IPS-15b (cell line): ENCODE data around the gene CKB.

Experiments
- H3K27me3 ChIP-seq: one replicate; pipeline ENCODE4 v1.6.1; 2013; ENCODE audit warnings: low read length; ENCODE audit not compliant: control insufficient read depth, insufficient read depth
- H3K36me3 ChIP-seq: one replicate; pipeline ENCODE4 v1.6.1; 2013; ENCODE audit warnings: low read length; ENCODE audit not compliant: control insufficient read depth, insufficient read depth
- H3K4me1 ChIP-seq: one replicate; pipeline ENCODE4 v1.6.1; 2013; ENCODE audit warnings: mild to moderate bottlenecking, low read length; ENCODE audit not compliant: control insufficient read depth, insufficient read depth
- H3K4me3 ChIP-seq: one replicate; pipeline ENCODE4 v1.5.1; 2013; ENCODE audit warnings: low read depth, low read length
- H3K9ac ChIP-seq: one replicate; pipeline ENCODE4 v1.6.1; 2013; ENCODE audit warnings: low read depth, mild to moderate bottlenecking, low read length
- H3K9me3 ChIP-seq: one replicate; pipeline ENCODE4 v1.6.1; 2013; ENCODE audit warnings: mild to moderate bottlenecking, low read length; ENCODE audit not compliant: control insufficient read depth, insufficient read depth

The CKB gene

DNA sequence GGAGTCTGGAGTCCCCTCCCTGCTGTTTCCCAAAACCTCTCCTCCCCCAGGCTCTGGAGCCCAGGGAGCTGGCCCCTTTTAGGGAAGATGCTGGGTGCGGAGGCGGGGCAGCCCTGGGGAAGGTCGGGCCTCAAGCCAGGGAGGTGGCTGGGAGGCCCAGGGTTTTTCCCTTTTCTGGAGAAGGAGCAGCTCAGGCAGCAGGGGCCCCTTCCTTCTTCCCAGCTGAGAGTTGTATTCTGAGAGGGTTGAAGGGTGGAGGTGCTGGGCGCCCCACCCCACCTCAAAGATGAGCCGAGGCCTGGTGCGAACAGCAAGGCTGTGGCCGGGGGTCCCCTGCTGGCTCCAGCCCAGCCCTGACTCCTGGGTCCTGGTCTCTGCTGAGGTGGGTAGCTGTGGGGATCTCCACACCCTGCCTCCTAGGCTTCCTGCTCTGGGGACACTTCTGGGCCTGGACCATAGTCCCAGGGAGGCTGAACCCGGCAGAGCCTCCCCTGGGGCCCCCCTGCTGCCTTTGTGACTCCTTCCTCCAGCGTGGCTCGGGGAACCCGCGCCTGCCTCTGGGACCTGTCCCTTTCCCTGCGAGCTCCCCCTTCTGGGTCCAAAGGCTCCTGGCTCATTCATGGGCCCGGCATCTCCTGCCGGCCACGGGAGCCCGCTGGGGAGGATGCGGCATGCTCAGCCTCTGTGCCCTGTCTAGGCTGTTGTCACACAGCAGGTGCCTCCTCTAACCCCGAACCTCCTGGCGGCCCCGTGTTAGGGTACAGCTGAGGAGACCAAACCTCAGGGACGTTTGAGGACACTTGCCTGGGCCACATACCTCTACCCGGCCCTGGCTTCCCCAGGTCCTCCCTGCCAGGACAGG is 10.7 kb upstream of the CKB start:
- H3K4me3 ChIP-seq = no peak overlapping the region
- peaks cover 41% of the 10 kb centered on the region for H3K36me3 ChIP-seq
- H3K9me3 ChIP-seq = no peaks in the 10 kb centered on the region
- H3K4me1 ChIP-seq = peaks cover under 1% of the 10 kb centered on the region
- H3K27me3 ChIP-seq = no peaks in the 10 kb centered on the region
- H3K9ac ChIP-seq = no peak overlapping the region

DNA sequence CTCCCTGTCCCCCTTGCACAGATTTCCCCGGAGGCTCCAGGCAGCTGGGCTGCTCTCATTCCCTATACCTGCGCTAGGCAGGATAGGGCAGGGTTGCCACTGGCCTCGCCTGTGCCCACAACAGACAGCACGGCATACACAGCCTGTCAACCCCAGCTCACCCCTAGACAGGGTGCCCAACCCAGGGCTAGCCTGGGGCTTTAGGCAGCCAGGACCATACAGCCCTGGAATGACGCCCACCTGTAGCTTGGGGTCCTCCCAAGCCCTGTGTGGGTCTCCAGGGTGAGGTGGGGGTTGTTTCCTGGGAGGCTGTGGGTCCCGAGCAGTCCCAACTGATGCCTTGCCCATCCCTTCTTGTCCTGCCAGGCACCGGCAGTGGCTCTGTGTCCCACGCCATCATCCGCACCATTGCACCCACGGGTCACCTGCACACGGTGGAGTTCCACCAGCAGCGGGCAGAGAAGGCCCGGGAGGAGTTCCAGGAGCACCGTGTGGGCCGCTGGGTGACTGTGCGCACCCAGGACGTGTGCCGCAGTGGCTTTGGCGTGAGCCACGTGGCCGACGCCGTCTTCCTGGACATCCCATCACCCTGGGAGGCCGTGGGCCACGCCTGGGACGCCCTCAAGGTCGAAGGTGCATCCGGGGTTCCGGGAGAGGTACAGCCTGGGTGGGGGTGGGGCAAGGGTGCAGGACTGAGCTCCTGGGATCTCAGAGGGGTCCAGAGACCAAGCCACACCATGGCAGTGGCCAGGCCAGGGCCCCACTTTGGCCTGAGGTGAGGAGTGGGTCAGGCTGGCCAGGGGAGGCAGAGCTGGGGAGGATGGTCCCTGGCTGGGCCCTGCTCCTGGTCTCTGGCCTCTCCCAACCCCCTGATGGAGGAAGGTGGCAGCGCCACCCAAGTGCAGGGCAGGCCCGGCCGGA is 9.8 kb upstream of the CKB start:
- H3K4me3 ChIP-seq = no peak overlapping the region

DNA sequence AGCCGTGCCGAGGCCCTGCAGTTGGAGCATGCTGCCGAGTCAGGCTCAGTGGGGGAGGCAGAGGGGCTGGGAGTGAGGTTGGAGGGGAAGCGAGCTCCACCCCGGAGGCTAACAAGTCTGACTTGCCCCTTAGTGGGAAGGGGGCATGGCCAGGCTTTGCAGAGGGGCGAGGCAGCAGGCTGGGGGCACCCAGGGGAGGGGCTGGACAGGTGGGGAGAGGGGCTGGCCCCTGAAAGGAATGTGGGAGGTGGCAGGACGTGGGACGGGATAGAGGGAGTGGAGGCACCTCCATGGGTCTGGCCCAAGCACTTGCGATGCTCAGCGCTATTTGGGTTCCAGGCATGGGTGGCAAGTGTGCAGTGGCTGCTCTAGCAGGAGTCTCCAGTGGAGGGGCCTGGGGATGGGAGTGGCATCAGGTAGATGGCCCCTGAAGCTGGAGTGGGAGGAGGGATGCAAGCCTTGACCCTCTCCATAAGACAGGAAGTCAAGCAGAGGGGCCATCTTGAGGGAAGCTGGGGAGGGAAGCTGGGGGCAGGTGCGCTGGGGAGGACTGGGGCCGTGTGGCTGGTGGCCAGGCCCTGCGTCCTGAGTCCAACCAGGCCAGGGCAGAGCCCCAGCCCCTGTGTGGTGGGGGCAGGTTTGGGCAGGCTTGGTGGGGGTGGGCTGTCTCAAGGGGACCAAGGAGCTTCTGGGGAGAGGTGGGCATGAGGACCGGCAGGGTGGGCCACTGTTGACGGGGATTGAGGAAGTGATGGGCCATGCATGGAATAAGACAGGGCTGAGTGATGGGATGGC is 9.0 kb upstream of the CKB start:
- no peaks in the 10 kb centered on the region for H3K9me3 ChIP-seq
- H3K4me3 ChIP-seq = no peak overlapping the region
- H3K27me3 ChIP-seq = no peaks in the 10 kb centered on the region
- H3K4me1 ChIP-seq = peaks cover 3% of the 10 kb centered on the region
- no peak overlapping the region for H3K9ac ChIP-seq
- H3K36me3 ChIP-seq = peaks cover 34% of the 10 kb centered on the region

More for the DNA sequence above, 9.8 kb upstream of the CKB start:
- Histone ChIP-seq H3K36me3 (peaks cover 41% of the 10 kb centered on the region), H3K4me1 (peaks cover 3% of the 10 kb centered on the region), H3K27me3 (no peaks in the 10 kb centered on the region), H3K9me3 (no peaks in the 10 kb centered on the region), H3K9ac (no peak overlapping the region)

DNA sequence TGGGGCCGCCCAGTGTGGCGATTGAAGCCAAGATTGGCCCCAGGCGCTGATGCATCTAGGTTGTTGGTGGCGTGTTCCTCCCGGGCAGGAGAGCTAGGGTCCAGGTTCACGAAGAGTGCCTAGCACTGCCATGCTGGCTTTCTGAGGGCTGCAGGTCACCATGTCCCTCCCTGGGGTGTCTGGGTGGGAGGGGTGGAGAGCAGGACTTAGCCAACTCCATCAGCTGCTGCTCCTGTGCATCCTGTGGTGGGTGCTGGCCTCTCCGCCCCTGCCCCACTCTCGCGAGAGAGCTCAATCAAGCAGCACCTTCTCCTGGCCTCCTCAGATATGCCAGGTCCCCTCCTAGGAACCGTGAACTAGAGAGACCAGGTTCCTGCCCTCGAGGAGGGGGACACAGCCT is 8.2 kb upstream of the CKB start:
- Histone ChIP-seq H3K36me3 (peaks cover 30% of the 10 kb centered on the region), H3K4me3 (no peak overlapping the region), H3K27me3 (no peaks in the 10 kb centered on the region), H3K9ac (no peak overlapping the region), H3K9me3 (no peaks in the 10 kb centered on the region), H3K4me1 (peaks cover 3% of the 10 kb centered on the region)

DNA sequence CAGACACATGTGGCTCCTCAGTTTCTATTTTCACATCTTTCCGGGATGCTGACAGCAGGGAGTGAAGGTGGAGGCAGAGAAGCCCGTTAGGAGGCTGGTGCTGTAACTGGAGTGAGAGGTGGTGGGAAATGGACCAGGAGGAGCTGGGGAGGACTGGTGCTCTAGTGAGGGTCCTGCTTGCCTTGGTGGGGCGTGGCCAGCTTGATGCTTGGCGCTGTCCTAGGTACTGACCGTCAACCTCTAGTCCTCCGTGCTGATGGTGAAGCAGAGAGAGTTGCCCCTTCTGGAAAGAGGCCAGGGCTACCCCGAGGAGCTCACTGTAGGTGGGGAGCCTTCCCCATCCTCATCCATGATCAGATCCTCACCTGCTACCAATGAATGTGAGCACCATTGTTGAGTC is 7.8 kb upstream of the CKB start:
- Histone ChIP-seq H3K27me3 (no peaks in the 10 kb centered on the region), H3K36me3 (peaks cover 27% of the 10 kb centered on the region), H3K4me3 (peak overlapping the region; percentile 95), H3K9ac (no peak overlapping the region), H3K9me3 (no peaks in the 10 kb centered on the region), H3K4me1 (peaks cover 3% of the 10 kb centered on the region)

DNA sequence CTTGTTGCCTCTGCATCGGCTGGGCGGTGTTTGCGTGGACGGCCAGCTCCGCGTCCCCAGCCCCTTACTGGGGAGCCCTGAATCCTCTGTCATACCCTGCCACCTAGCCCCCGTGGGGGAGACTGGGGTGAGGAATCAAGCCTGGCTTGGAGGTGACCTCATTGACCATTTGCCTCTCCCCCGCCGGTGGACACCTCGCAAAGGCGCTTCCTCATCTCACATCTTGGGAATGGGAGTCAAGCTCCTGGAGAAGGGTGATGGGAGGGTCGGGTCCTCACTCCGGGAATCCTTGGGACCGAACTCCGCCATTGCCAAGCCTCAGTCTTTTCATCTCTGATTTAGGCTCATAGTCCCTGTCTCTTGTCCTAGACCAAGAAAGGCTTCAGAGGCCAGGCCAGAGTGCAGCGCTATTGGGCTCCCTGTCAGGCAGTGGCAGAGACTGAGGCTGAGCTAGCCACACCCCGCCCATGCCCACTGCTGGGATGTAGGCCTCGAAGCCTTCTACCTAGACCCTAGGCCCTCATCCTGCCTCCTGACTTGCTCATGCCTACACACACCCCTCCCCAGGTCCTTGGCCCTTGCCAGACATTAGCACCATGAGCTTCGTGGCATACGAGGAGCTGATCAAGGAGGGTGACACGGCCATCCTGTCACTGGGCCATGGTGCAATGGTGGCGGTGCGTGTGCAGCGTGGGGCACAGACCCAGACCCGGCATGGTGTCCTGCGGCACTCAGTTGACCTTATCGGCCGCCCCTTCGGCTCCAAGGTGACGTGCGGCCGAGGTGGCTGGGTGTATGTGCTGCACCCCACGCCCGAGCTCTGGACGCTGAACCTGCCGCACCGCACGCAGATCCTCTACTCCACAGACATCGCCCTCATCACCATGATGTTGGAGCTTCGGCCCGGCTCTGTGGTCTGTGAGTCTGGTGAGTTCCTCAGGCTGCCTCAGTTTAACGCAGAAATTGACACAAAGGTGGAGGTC is 7.0 kb upstream of the CKB start:
- Histone ChIP-seq H3K4me1 (peaks cover 3% of the 10 kb centered on the region), H3K9ac (peak overlapping the region; percentile 73), H3K4me3 (peak overlapping the region; percentile 95), H3K27me3 (peaks cover under 1% of the 10 kb centered on the region), H3K9me3 (no peaks in the 10 kb centered on the region), H3K36me3 (peaks cover 20% of the 10 kb centered on the region)

DNA sequence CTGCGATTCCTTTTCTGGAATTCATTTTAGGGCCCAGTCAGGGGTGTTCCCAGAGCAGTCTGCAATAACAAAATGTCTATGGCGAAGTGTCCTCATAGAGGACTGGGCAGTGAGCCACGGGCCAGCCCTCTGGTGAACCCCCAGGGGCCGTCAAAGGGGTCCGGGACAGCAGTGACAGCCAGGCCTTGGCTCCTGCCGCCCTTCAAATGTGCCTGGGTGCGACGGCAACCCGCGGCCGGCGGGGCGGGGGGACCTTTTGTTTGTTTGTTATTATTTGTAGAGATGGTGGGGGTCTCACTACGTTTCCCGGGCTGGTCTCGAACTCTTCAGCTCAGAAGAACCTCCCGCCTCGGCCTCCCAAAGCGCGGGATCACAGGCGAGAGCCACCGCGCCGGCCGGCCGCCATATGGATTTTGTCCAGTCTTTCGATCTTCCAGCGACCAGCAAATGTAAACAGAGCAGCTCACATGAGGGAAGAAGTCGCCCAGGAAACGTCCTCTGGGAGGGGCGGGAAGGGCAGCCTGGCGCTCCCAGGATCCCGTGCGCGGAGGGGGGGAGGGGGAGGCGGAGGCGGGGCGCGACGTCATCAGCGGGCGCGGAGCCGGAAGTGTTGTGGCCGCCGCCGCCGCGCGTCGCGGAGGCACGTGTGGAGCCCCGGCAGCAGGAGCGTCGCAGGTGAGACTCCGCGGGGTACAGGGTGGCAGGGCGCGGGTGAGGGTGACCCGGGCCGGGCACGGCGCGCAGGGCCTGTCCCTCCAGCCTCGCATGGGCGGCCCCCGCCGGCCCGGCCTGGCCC is 6.2 kb upstream of the CKB start, which contains the start of gene TRMT61A:
Gene TRMT61A (plus strand): TSS at position 610 of the 796 bp plus-strand sequence. CDS start 783 bp downstream, outside the sequence.
- peaks cover 4% of the 10 kb centered on the region for H3K4me1 ChIP-seq
- H3K9ac ChIP-seq = peak within 1 kb of the TSS; percentile 73
- H3K27me3 ChIP-seq = peaks cover 9% of the 10 kb centered on the region
- H3K36me3 ChIP-seq = peaks cover 16% of the 10 kb centered on the region
- no peaks in the 10 kb centered on the region for H3K9me3 ChIP-seq
- peak within 1 kb of the TSS; percentile 95 for H3K4me3 ChIP-seq

DNA sequence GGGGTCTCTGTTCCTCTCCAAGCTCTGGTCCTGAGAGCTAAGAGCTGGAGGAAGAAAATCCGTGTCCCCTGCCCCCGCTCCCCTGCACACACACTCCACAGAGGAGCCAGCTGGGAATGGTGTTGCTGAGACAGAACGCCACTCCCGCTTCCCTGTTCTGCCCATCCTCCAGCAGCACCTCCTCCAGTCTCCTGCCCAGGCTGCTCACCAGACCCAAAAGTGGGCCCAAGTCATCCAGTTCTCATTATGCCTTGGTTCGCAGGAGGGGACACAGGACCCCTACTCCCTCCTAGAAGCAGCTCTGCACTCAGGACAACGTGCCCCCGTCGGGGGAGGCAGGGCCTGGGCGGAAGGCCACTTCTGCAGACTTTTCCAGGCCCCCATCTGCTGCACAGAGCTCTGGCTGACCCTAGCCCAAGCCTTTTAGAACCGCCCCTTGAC is 5.5 kb upstream of the CKB start:
- peak overlapping the region; percentile 67 for H3K4me3 ChIP-seq
- H3K4me1 ChIP-seq = peaks cover 8% of the 10 kb centered on the region
- H3K36me3 ChIP-seq = peaks cover 16% of the 10 kb centered on the region
- peak overlapping the region; percentile 56 for H3K9ac ChIP-seq
- no peaks in the 10 kb centered on the region for H3K9me3 ChIP-seq
- H3K27me3 ChIP-seq = peaks cover 15% of the 10 kb centered on the region

DNA sequence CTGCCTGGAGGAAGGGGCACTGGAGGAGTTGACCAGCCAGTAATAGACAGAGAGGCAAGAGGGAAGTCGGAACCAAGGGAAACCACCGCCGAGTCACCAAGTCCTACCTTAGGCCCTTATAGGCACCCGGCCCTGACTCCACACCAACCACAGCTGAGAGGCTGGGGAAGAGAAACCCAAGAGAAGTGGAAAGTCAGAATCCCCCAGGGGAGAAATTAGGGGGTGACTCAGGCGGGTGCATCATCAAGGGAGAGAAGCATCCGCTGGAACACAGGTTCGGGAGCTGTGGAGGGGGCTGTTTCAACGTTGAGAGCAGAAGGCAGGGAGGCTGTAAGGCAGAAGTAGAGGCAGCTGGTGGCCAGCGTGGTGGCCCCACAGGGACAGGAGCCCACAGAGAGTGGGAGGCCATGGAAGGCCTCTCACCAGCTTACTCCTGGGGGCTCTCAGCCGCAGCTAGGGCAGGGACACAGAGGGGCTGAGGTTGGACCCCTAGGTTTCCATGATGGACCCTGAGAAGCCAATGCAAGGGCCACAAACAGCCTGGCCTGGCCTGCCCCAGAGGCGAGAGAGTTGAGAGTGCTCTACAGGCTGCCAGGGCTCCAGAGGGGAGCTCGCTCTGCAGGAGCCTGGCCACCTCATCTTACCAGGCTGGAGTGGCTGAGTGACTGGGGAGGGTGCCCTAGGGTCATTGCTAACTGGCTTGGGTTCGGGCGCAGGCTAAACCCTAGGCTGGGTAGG is 4.9 kb upstream of the CKB start:
- H3K4me3 ChIP-seq = no peak overlapping the region
- peaks cover 12% of the 10 kb centered on the region for H3K36me3 ChIP-seq
- H3K9me3 ChIP-seq = no peaks in the 10 kb centered on the region
- H3K27me3 ChIP-seq = peaks cover 16% of the 10 kb centered on the region
- H3K4me1 ChIP-seq = peaks cover 8% of the 10 kb centered on the region
- H3K9ac ChIP-seq = no peak overlapping the region
